Choroid plexus epithelial cell (primary cell): ENCODE measurements around the gene OR2A12.

ENCODE experiments used
- DNase-seq: peaks from one replicate; pipeline ENCODE4 v3.0.0-alpha.2; 2010; ENCODE audit warnings: low read depth
- H3K4me3 ChIP-seq: 2 replicates; pipeline ENCODE4 v1.5.1; 2011; ENCODE audit warnings: low read depth, mild to moderate bottlenecking, control low read depth, low read length, moderate library complexity
- CTCF ChIP-seq: conservative IDR thresholded peaks from 2 replicates; pipeline ENCODE4 v1.5.1; 2011; ENCODE audit warnings: low read depth, mild to moderate bottlenecking, control low read depth, inconsistent platforms, low read length, moderate library complexity

The OR2A12 gene

GRCh38 chr7:144057954-144058353 is 28.1 kb upstream of the OR2A12 start:
- H3K4me3 ChIP-seq: no peak overlapping the region
- TF ChIP-seq CTCF: no peak
- DNase-seq: peak; percentile 68

- DNase-seq: no peak
- no peak overlapping the region for H3K4me3 ChIP-seq
- TF ChIP-seq CTCF: peak; percentile 51
Observed at GRCh38 chr7:144063710-144064109, 22.4 kb upstream of the OR2A12 start.

GRCh38 chr7:144069511-144069910 is 16.6 kb upstream of the OR2A12 start, which contains the start of gene OR2A25:
TSS of gene OR2A25 (plus strand) at chr7:144069811. CDS start at chr7:144074220, 4,409 bp downstream.
- no peak within 1 kb of the TSS for H3K4me3 ChIP-seq
- no peak for TF ChIP-seq CTCF
- no peak for DNase-seq

DNA sequence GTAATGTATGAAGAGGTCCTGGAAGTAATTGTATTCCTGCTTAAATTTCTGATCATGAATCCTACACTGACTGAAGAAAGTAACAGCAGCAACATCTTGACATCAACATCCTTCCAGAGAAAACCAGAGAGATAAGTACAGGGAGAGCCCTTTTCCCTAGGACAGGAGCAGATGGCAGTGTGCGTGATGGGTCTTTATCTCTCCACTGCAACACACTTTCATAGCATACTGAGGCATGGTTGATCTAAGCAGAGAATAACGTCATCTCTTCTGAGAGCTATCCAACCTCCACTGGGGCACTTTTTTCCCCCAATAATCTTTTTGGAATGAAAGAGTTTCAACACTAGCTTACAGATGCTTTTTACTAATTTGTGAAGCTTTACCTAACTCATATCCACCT is 16.1 kb upstream of the OR2A12 start:
- no peak overlapping the region for H3K4me3 ChIP-seq
- no peak for TF ChIP-seq CTCF
- DNase-seq: no peak

DNA sequence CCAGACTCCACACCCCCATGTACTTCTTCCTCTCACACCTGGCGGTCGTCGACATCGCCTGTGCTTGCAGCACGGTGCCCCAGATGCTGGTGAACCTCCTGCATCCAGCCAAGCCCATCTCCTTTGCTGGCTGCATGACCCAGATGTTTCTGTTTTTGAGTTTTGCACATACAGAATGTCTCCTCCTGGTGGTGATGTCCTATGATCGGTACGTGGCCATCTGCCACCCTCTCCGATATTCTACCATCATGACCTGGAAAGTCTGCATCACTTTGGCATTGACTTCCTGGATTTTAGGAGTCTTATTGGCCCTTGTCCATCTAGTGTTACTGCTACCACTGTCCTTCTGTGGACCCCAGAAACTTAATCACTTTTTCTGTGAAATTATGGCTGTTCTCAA is 11.7 kb upstream of the OR2A12 start:
- no peak overlapping the region for H3K4me3 ChIP-seq
- TF ChIP-seq CTCF: no peak
- DNase-seq: no peak

GRCh38 chr7:144086730-144087129 is 652 bp downstream of the OR2A12 start:
- no peak for DNase-seq
- no peak overlapping the region for H3K4me3 ChIP-seq
- no peak for TF ChIP-seq CTCF

- no peak for TF ChIP-seq CTCF
- no peak for DNase-seq
- H3K4me3 ChIP-seq: no peak overlapping the region
Observed at GRCh38 chr7:144087230-144087629, 1.2 kb downstream of the OR2A12 start.
